ENCODE data around the gene RAB7A. TPM values are rescaled to one million over a fixed set of nuclear protein-coding genes. Genes with fewer than 3 reads are reported as not detected.

Gene RAB7A
- total and polyA plus RNA-seq, 2 of the 13 experiments (the other 11 are each of a cell fraction or from before 2014, with no cell fraction given): 26.5 to 182 TPM

DNA sequence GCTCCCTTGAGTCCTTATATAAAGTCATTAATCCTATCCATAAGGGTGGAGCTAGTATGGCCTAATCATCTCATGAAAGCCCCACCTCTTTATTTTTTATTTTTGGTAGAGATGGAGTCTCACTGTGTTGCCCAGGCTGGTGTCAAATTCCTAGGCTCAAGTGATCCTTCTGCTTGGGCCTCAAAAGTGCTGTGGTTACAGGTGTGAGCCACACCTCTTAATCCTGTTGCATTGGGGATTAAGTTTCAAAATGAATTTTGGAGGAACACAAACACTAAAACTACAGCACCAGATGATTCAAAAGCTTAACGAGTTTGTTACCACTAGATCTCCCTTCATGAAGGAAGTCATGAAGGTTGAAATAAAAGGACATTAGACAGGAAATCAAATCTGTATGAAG is 27.7 kb downstream of the RAB7A start:
- DNase-seq (ENCODE audit: low spot score) (no peak), FAIRE-seq (no peak), ATAC-seq (no peak)
- BruUV-seq (replicated peaks): no TSS peak
- Histone ChIP-seq H2AFZ (ENCODE audit: low read length) (no peak overlapping the region), H3K9me3 (ENCODE audit: low read length) (no peaks in the 10 kb centered on the region), H3K27ac (ENCODE audit: extremely low read length, insufficient read depth, low read length) (no peak overlapping the region), H3K4me1 (ENCODE audit: insufficient read depth, low read length) (0 out of 2 replicates have a peak, but pooled peaks cover 7% of the 10 kb centered on the region), H3K4me2 (ENCODE audit: low read depth, low read length) (no peak overlapping the region), H3K36me3 (replicated peaks in 1 of 2; ENCODE audit: control insufficient read depth in 1 of 2, insufficient read depth in 2 of 2, low read length in 2 of 2) (peaks cover 0 to 4% of the 10 kb centered on the region in 2 experiments; a peak in 4 of 5 replicates), H3K4me3 (replicated peaks in 1 of 3; ENCODE audit: insufficient read depth in 1 of 3, low read depth in 2 of 3, low read length in 3 of 3) (no peak overlapping the region), H3K9ac (ENCODE audit: insufficient read depth, low read depth, low read length) (no peak overlapping the region), H3K27me3 (ENCODE audit: control insufficient read depth in 1 of 2, insufficient read depth in 2 of 2, low read length in 2 of 2) (no peaks in the 10 kb centered on the region), H4K20me1 (ENCODE audit: insufficient read depth, low read length) (peaks cover 26% of the 10 kb centered on the region), H3K79me2 (ENCODE audit: insufficient read depth, low read length) (peaks cover 79% of the 10 kb centered on the region)
- in situ Hi-C loops (cut with HindIII; ENCODE audit: extremely low pct_ligation_motif_present, low pct_unique_long_range_greater_than_20kb): no loop called here
- intact Hi-C loops (cut with micrococcal nuclease; ENCODE audit: unreplicated experiment): no loop called here
- TF ChIP-seq KDM5B (CRISPR knock-in tag; IDR thresholded peaks at IDR 0.05; ENCODE audit: borderline replicate concordance) (no peak), SOX5 (CRISPR knock-in tag; IDR thresholded peaks at IDR 0.05; ENCODE audit: borderline replicate concordance) (no peak), ZNF121 (CRISPR knock-in tag; IDR thresholded peaks at IDR 0.05) (peak; percentile 45; the same call in 1 of the 2 replicates), EEA1 (CRISPR knock-in tag; IDR thresholded peaks at IDR 0.05; ENCODE audit: borderline replicate concordance) (no peak)
- TF ChIP-seq, protein P1, sequence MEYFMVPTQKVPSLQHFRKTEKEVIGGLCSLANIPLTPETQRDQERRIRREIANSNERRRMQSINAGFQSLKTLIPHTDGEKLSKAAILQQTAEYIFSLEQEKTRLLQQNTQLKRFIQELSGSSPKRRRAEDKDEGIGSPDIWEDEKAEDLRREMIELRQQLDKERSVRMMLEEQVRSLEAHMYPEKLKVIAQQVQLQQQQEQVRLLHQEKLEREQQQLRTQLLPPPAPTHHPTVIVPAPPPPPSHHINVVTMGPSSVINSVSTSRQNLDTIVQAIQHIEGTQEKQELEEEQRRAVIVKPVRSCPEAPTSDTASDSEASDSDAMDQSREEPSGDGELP (IDR thresholded peaks at IDR 0.05; ENCODE audit: borderline replicate concordance, low read depth): no peak
- CTCF ChIA-PET (ENCODE audit: low intra/inter-chr PET ratio, low total read pairs): no interaction called here
- 97% methylated on average over 1 of the region's 1 CpG for WGBS (ENCODE audit: low lambda C conversion rate)
- POLR2A ChIA-PET: interaction anchor here (1.7 kb wide), 1 partner anchor 73 kb away, joined by 5 read pairs; no protein-coding TSS in a partner anchor

DNA sequence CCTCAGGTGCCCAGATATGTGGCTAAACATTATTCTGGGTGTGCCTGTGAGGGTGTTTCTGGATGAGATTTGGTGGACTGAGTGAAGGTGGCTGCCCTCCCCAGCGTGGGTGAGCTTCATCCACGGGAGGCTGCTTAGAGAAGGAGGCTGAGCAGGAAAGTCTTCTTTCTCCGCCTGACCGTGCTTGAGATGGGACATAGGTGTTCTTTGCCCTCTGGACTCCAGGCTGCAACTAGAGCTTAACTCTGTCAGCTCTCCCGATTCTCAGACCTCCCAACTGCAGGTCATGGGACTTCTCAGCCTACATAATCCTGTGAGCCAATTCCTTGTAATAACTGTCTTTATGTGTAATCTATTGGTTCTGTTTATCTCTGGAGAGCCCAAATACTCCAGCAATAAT is 34.1 kb downstream of the RAB7A start:
- BruUV-seq (replicated peaks): no TSS peak
- Histone ChIP-seq H3K4me2 (ENCODE audit: low read depth, low read length) (no peak overlapping the region), H3K27ac (ENCODE audit: extremely low read length, insufficient read depth, low read length) (no peak overlapping the region), H2AFZ (ENCODE audit: low read length) (no peak overlapping the region), H3K9me3 (ENCODE audit: low read length) (no peaks in the 10 kb centered on the region), H3K79me2 (ENCODE audit: insufficient read depth, low read length) (peaks cover 72% of the 10 kb centered on the region), H3K9ac (ENCODE audit: insufficient read depth, low read depth, low read length) (no peak overlapping the region), H3K4me3 (replicated peaks in 1 of 3; ENCODE audit: insufficient read depth in 1 of 3, low read depth in 2 of 3, low read length in 3 of 3) (no peak overlapping the region), H3K36me3 (replicated peaks in 1 of 2; ENCODE audit: control insufficient read depth in 1 of 2, insufficient read depth in 2 of 2, low read length in 2 of 2) (peaks cover 1 to 15% of the 10 kb centered on the region in 2 experiments; a peak in 4 of 5 replicates), H3K27me3 (ENCODE audit: control insufficient read depth in 1 of 2, insufficient read depth in 2 of 2, low read length in 2 of 2) (no peaks in the 10 kb centered on the region), H3K4me1 (ENCODE audit: insufficient read depth, low read length) (no peaks in the 10 kb centered on the region), H4K20me1 (ENCODE audit: insufficient read depth, low read length) (peaks cover 23% of the 10 kb centered on the region)
- FAIRE-seq (no peak), DNase-seq (ENCODE audit: low spot score) (no peak), ATAC-seq (no peak; the same call in 2 of the 3 replicates)
- no peak for TF ChIP-seq ZNF556 (CRISPR knock-in tag; IDR thresholded peaks at IDR 0.05; ENCODE audit: borderline replicate concordance)
- TF ChIP-seq, protein P2, sequence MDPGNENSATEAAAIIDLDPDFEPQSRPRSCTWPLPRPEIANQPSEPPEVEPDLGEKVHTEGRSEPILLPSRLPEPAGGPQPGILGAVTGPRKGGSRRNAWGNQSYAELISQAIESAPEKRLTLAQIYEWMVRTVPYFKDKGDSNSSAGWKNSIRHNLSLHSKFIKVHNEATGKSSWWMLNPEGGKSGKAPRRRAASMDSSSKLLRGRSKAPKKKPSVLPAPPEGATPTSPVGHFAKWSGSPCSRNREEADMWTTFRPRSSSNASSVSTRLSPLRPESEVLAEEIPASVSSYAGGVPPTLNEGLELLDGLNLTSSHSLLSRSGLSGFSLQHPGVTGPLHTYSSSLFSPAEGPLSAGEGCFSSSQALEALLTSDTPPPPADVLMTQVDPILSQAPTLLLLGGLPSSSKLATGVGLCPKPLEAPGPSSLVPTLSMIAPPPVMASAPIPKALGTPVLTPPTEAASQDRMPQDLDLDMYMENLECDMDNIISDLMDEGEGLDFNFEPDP (CRISPR knock-in tag; conservative IDR thresholded peaks at IDR 0.05): 0 out of 2 replicates have a peak, but pooled peaks have one; percentile 67
- TF ChIP-seq RAD21 (CRISPR knock-in tag; IDR thresholded peaks at IDR 0.05): no peak
- ChIA-PET CTCF (ENCODE audit: low intra/inter-chr PET ratio, low total read pairs) (no interaction called here), POLR2A (no interaction called here)
- intact Hi-C loops (cut with micrococcal nuclease; ENCODE audit: unreplicated experiment): no loop called here
- WGBS (ENCODE audit: low lambda C conversion rate): 92% methylated on average over 5 of the region's 5 CpGs
- in situ Hi-C loops (cut with HindIII; ENCODE audit: extremely low pct_ligation_motif_present, low pct_unique_long_range_greater_than_20kb): no loop called here
